SHP77 (cell line): Measurements from ENCODE around the gene PITPNC1.
A peak's percentile ranks its signal among the peaks of the same experiment; 100 is the strongest.

Experiments used
- DNase-seq, 2 experiments: peaks; one replicate each; lab custom pipeline; 2025; lab: John Stamatoyannopoulos, UW

PITPNC1 gene

DNA sequence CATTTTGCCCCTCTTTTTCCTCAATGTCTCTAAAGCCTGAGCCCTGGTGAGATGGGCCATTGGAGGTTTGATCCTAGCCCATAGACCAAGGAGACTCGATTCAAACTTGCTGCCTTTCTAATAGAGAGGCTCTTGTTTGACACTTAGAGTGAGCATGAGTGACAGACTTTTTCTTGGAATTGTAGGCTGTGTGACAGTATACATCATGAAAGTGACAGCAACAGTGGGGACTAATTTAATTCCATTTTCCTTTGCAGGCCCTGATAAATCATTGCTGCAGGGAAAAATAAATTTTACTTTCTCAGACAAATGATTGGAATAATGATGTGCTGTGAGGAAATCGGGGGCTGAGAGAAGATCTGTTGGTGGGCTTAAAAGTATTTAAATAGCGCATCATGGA is 171.6 kb downstream of the PITPNC1 start:
- DNase-seq: no peak

DNA sequence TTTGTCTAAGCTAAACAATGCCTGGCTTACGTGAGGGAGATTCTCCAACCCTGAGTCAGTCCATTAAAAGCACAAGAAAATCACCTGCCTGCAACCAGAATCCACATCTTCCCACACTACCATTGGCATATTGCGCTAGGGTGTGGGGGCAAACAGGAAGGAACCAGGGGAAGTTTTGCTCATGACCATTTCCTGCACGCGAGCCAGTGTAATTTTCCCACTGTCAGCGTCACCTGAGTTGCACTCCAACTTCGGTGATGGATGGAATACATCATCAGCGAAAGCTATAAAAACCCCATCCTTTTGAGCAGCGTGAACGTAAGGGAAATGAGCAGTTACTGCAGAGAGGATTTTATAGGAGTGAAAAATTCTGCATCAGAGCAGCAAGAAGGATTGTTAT is 172.7 kb downstream of the PITPNC1 start:
- DNase-seq: no peak

DNA sequence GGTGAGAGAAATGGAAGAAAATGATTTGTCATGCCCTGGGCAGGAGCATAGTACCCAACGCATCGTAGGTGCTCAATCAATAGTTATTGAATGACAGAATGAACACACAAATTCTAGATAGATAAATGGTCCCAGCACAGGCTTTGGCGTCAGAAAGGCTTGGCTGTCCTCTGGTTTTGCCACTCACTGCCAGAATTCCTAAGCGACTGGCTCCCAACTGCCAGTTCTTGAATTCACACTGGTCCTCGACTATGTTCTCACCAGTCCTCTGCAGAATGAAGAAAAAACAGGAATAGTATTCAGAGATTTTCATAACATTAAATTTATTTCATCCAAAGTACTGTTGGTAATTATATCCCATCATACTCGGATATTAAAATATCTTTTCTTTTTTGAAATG is 177.6 kb downstream of the PITPNC1 start:
- DNase-seq: no peak

DNA sequence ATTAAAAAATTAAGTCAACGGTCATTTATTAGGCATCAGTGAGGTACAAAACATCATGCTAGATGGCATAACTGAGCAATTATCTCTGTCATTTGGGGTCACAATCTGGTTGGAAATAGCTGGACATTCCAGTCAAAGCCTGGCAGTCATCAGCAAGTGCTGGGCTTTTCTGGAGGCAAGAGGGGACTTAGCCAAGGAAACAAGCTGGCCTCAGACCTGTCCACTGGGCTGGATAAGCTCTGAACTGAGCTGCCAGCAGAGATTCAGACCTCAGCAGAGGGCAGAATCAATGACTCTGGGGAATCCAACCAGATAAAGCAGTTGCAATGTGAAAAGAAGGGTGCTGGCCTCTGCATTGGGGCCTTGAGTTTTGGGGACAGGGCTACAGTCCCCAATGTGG is 178.8 kb downstream of the PITPNC1 start:
- no peak for DNase-seq

DNA sequence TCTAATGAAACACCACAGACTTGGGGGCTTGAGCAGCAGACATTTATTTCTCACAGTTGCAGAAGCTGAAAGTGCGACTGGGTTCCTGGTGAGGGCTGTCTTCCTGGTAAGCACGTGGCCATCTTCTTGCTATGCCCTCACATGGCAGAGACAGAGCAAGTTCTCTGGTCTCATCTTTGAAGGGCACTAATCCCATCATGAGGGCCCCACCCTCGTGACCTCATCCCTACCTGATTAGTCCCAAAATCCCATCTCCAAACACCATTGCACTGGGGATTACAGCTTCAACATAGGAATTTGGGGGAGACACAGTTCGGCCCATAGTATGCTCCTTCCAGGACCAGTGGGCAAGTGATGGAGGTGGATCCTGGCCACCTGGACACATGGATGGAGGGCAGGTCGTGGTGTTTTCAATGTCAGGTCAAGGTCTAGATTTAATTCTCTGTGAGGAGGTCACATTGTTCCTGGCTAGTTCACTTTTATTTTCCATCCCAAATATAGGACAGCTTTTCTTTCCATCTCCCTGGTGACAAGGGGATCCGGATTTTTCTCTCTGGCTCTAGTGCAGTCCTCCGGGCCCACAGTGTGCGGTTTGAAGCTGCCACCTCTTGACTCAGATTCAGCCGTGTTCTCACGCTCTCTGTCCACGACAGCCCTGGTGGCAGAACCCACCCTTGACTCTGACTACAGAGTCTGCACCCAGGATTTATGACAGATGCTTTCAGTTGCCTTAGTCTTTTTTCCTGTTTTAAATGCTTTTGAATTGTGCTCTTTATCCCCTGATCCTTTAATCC is 180.2 kb downstream of the PITPNC1 start:
- no peak for DNase-seq

DNA sequence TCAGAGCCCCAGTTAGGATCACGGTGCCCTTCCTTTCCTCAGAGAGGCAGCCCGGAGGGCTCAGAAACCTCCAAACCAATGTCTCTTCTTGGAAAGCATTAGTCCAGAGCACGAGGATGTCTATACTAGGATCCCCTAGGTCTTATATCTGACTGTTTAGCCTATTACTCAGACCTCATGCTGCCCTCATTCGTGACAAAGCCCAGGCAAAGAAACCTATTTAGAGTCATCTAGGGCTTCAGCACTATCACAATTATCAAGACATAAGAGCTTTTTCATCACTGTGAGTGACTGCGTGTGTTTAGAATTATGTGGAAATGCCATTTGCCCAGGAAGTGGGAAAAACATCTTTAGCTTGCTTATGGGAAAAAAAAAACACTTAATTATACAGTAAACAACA is 180.8 kb downstream of the PITPNC1 start:
- DNase-seq: no peak

DNA sequence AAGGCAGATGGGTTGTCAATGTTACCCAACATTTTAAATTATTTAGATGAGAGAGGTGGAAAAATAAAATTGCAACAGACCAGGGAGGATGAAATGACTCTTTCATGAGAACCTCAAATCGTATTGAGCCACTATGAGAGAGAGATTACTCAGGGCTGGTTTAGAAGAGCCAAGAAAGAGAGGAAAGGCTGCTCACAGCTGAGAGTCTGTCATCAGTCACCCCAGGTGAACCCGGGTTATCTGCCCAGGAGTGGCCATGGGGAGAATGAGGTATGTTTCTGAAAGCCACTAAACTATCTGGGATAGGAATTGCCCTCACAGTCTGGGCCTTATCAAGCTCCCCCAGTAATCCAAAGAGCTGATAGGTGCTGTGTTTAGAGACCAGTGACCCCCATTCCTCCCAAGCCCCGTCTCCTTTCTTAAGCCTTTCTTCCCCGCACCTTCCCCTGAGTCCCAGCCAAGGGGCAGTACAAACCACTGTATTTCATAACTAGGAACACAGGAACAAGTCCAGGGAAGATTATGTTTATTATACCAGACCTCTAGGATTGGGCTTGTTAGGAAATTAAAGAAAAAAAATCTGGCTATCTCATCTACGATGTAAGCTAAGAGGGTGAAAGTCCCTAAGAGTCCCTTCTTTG is 181.8 kb downstream of the PITPNC1 start:
- DNase-seq: no peak

DNA sequence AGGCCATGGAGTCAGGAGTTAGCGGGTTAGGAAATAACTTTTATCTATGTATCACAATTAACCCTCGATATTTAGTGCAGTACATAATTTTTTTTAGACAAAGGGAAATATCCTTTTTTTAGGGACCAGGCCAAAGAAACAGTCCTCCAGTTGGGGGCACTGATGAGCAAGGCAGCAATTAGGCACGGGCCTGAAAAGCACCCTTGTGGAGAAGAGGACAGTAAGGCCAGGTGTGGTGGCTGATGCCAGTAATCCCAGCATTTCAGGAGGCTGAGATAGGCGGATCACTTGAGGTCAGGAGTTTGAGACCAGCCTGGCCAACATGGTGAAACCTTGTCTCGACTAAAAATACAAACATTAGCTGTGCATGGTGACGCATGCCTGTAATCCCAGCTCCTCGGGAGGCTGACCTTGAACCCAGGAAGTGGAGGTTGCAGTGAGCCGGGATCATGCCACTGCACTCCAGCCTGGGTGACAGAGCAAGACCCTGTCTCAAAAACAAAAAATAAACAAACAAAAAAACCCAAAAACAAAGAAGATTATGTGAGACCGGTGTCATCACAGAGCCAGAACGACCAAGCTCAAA is 182.4 kb downstream of the PITPNC1 start:
- DNase-seq: no peak

DNA sequence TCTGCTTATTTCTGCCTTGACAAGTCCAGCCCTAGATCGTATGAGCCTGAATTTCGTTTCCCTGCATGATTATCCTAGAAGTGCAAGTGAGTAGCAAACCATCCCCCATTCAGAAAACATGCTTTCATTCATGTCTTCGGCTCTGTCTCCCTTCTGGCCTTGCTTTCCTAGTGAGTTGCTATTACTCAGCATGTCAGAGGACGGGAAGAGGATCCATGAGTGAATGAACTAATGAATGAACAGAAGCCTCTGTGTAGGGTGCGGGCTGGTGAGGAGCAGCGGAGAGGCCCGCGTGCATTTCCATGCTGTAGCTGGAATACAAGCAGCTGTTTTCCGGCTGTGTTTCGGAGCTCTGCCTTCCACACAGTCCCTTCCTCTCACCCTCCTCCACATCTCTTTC is 184.9 kb downstream of the PITPNC1 start:
- no peak for DNase-seq

DNA sequence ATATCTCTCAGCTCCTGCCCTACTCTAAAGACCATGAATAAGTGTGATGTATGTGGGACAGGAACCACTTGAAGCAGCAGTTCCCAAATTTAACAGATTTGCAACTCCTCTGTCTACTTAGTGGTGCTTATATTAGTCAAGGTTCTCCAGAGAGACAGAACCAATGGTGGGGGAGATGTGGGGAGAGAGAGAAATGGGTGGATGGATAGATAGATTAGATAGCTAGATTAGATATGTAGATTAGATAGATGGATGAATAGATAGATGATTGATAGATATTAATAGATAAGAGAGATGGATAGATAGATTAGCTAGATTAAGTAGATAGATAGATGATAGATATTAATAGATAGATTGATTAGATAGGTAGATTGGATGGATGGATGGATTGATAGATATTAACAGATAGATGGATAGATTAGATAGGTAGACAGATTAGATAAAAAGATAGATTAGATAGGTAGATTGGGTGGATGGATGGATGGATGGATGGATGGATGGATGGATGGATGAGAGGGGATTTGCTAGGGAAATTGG is 186.7 kb downstream of the PITPNC1 start:
- no peak for DNase-seq

DNA sequence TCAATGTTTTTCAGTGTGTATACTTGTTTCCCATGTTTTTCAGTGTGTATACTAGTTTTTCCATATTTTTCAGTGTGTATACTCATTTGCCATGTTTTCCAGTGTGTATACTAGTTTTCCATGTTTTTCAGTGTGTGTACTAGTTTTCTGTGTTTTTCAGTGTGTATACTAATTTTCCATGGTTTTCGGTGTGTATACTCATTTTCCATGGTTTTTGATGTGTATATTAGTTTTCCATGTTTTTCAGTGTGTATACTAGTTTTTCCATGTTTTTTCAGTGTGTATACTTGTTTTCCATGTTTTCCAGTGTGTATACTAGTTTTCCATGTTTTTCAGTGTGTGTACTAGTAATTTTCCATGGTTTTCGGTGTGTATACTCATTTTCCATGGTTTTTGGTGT is 188.0 kb downstream of the PITPNC1 start:
- DNase-seq: no peak

DNA sequence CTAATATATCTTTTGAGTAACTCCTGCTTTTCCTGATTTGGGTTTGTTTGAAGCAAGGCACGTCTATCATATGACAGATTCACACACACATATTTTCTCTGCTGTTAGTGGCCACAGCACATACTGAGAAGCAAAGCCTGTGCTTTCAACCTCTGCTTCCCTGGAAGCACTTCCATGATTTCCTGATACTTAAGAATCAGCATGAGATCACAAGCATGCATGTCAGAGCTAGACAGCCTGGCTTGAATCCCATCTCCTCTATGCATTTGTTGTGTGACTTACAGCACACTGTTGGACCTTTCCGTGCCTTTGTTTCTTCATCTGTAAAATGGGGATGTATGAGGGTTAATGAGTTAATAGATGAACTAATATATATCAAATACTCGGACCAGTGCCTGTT is 189.6 kb downstream of the PITPNC1 start:
- no peak for DNase-seq

DNA sequence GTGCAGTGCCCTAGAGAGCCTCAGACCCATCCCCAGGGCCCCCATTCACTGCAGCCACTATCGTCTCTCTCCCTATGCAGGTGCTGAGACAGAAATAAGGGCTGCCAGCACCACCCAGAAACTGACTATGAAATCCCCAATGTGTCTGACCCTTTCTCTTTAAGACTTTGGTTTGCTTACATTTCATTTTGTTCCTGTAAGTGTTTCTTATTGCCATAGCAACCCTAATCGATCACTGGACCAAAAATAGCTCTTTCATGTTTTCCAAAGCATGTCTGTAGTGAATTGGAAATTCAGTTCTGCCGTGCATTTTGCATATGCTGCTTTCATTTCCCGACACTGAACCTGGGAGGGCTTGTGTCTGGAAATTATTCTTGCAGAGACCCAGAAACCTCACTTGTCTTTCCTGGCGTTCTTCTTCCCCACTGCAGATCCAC is 192.0 kb downstream of the PITPNC1 start:
- no peak for DNase-seq

DNA sequence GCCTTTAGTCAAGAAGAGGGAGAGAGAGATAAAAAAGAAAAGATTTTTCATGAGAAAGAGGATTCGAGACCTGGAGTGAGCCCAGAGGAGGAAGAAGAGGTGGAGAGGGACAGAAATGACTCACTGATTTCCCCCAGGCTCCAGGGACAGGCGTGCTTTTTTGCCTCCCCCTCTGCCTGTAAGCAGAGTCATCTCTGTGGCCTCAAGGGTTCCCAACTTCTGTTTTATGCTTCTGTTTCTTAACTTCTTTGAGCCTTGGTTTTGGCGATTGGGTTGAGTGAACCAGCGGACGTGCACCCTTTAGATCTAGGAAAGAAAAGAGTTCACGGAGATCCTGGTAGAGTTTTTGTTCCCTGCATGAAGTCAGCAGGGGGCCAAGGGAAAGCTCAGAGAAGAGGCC is 192.8 kb downstream of the PITPNC1 start:
- DNase-seq: no peak

DNA sequence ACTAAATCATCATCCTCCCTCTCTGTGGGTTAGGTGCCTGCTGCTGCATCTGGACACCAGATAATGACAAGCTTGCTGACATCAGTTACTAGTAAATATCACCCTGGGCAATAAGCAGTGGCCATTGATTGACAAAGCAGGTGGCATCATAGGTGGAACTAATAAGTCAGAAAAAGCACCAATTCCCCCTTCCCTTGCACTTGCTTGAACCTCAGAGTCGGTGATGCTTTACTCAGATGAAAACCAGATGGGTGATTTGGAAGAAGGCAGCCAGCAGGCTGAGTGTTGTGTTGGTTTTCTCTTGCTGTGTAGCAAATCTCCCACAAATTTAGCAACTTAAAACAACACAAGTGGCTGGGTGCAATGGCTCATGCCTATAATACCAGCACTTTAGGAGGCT is 193.7 kb downstream of the PITPNC1 start:
- DNase-seq: no peak

DNA sequence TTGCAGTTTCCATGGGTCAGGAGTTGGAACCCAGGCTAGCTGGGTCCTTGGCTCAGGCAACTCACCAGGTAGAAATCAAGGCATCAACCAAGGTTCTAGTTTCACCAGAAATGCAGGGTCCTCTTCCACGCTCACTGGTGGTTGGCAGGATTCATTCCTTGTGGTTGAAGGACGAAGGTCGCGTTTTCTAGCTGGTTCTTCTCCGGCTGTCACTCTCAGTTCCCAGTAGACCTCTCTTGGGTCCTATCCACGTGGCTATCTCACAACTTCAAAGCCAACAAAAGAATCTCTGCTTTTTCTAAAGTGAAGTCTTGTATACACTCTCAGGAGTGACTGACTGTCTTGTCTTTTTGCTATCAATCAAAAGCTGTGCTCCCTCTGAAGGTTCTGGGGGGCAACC is 194.4 kb downstream of the PITPNC1 start:
- DNase-seq: no peak

DNA sequence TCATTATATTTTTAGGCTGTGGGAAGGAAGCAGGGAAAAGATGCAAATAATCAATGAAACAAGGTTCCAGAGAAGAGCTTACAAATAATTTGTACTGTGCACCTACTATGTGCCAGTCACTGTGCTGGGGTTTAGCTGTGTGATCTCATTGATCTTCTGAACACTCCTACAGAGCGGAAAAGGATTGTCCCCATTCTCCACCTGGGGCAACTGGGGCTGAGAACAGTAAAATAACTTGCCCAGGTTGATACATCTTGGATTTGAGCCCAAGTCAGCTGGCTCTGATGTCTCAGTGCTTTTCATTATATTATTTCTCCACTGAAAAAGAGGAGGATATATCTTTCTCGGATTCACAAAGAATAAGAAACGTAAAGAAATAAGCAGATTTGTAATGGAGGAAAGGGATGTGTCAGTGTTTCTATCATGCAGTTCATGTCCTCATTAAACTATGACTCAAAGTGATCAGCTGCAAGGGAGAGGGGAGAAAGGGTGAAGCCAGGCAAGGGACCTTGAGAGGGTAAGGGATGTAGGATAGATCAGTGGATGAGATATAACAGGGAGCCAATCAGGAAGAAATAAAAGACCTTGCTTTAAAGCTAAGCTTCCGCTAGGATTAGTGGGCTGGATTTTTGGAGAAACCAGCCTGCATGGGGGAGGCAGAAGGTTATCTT is 197.0 kb downstream of the PITPNC1 start:
- DNase-seq: no peak

DNA sequence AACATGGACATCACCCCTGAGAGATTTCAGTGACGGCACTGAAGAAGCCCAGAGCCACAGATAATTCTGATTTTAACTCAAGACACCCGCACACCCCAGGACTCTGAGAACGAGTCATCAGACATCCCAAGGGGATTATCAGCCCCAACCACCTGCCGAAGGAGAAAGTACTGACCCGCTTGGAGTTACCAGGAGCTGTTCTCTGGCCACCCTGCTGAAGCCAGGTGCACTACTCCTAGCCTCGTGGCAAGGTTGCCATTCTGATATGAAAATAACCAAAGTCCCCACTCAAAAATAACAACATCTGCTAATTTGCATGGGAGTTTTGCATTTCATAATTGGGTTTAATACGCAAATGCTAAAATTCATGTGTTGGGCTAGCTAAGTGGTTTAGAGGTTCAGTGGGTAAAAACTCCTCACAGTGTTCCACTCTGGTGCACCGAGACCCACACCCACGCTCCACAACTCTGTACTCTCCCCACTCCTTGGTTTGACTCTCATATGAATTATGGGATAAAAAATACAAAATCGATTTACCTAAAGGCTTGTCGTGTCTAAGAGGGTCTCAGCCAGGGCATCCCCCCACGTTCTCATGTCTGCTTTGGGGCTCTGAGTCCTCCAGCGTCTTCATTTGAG is 197.7 kb downstream of the PITPNC1 start:
- DNase-seq: no peak

DNA sequence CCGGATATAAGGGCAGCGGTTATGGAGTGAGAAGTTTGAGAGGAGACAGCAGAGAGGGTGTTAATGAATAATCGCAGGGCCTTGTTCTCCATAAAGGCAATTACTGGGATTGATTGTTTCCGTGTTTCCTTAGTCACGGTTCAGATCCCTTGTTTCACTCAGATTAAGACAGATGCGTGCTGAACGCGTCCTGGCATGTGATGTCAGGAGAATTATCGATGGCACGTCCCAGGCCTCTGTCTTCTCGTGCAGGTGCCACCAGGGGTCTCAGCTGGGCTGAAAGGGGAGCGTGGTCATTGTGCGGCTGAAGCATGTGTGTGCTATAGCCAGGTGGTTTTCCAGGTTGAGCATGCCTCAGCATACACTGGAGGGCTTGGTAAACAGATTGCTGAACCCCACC is 198.2 kb downstream of the PITPNC1 start:
- DNase-seq: peak; percentile 70 to 84

DNA sequence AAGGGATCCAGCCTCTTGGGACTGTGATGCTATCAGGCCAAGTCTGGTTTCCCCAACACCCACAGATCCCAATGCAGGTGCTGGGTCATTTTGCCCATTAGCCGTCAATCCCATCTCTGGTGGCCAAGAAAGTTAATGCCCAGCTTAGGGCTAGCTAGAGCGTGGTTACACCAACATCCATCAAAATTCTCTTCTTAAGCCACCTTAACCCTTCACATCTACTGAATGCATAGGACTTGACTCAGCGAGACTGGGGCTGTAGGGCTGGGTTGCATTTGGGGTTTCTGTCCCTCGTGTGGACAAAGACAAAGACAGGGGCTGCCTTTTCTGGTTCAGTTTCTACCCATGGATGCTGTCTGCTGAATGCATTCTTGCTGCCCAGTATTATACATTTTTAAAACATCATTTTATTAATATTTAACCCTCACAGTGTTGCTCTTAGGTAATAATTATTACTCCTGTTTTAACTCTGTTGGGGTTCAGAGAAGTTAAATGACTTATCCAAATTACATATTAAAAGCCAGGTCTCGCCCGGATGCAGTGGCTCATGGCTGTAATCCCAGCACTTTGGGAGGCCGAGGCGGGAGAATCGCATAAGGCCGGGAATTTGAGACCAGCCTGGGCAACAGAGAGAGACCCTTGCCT is 199.5 kb downstream of the PITPNC1 start:
- no peak for DNase-seq

DNA sequence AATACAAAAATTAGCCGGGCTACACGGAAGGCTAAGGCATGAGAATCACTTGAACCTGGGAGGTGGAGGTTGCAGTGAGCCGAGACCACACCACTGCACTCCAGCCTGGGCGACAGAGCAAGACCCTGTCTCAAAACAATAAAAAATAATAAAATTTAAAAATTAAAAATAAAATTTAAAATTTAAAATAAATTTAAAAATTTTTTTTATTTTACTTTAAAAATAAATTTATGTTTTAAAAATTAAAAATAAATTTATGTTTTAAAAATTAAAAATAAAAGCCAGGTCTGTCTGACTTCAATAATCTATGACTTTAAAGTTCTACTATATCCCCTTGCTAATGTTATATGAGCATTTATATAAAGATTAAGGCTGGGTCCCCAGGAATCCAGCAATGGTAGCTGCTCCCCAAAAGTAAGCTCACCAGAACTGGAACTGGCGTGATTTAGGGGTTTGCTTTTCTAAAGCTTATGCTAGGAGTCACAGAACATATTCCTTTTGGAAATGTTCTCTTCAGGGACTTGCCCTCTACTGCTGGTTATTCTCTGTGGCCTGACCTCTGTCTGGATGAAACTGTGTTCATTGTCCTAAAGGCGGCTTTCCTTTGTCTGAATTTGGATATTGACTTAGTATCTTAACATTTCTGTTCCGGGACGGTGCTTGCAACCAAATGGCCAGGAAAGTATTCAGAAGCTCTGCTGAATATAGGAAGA is 200.5 kb downstream of the PITPNC1 start:
- no peak for DNase-seq
